Gastrocnemius medialis (tissue), 4 donors: ENCODE measurements around the gene MRPL23. TPM values are rescaled to one million over a fixed set of nuclear protein-coding genes. Genes with fewer than 3 reads are reported as not detected.

Source experiments
- ATAC-seq, 2 donors: fragments of 150-250 bp; one replicate each; pipeline ENCODE4 v1.9.1; 2016
- DNase-seq, 2 donors: peaks; one replicate each; pipeline ENCODE4 v3.0.0-alpha.2; 2019
- H3K27ac ChIP-seq, 4 donors: fragments of 200-600 bp; sonication (generic); 1 replicate in 1 of 4; 2 replicates in 3 of 4; pipeline ENCODE4 v1.5.1; 2016 to 2018; ENCODE audit warnings: mild to moderate bottlenecking in 2 of 4, moderate library complexity in 1 of 4
- H3K27me3 ChIP-seq, 3 donors: fragments of 200-600 bp; sonication (generic) in 2 of 3; 1 replicate in 1 of 3; 2 replicates in 2 of 3; pipeline versions ENCODE4 v1.5.1 to v1.6.0; 2016 to 2019; ENCODE audit warnings: mild to moderate bottlenecking in 1 of 3, moderate library complexity in 1 of 3
- H3K36me3 ChIP-seq, 2 donors: fragments of 200-600 bp; sonication (generic) in 1 of 2; one replicate each; pipeline ENCODE4 v1.5.1; 2017 to 2018
- H3K4me1 ChIP-seq, 2 donors: fragments of 200-600 bp; sonication (generic) in 1 of 2; one replicate each; pipeline ENCODE4 v1.5.1; 2016 to 2017; ENCODE audit warnings: mild to moderate bottlenecking in 2 of 2
- H3K4me3 ChIP-seq, 4 donors: fragments of 200-600 bp; sonication (generic) in 3 of 4; 1 replicate in 1 of 4; 2 replicates in 3 of 4; pipeline ENCODE4 v1.5.1; 2016 to 2019; ENCODE audit warnings: mild to moderate bottlenecking in 2 of 4
- H3K9me3 ChIP-seq, 3 donors: fragments of 200-600 bp; sonication (generic) in 2 of 3; 1 replicate in 1 of 3; 2 replicates in 2 of 3; pipeline ENCODE4 v1.5.1; 2016 to 2019
- POLR2A ChIP-seq, 2 donors: fragments of 450-650 bp; IDR thresholded peaks; one replicate each; pipeline ENCODE4 v1.6.1; 2017; ENCODE audit warnings: antibody characterized with exemption in 2 of 2, mild to moderate bottlenecking in 2 of 2, moderate library complexity in 2 of 2
- in situ Hi-C, 4 donors: fragments of 200-750 bp; cut with MboI; loops; one replicate each; pipeline versions ENCODE4 v1.15.0 to v1.8.0; 2017; ENCODE audit warnings: low sequenced_read_pairs in 4 of 4
- intact Hi-C: fragments of 100-400 bp; cut with DNase I; formaldehyde crosslinking; loops from one replicate; pipeline ENCODE4 v1.15.1; 2023; ENCODE audit warnings: low total_unique reads
- total RNA-seq, 4 donors: library from RNA; depleted of rRNA; stranded (reverse); fragments of >200 nt; gene quantifications; one replicate each; pipeline versions ENCODE4 v1.1.0 to v1.2.3, GENCODE V29; 2016
- TF ChIP-seq, protein P1 (sequence below), 5 experiments: fragments of 450-650 bp in 3 of 5; fragments of 200-600 bp in 2 of 5; sonication (generic) in 2 of 5; IDR thresholded peaks in 4 of 5; conservative IDR thresholded peaks in 1 of 5; 1 replicate in 4 of 5; 2 replicates in 1 of 5; pipeline ENCODE4 v1.5.1; 2016 to 2019; ENCODE audit warnings: antibody characterized with exemption in 5 of 5, mild to moderate bottlenecking in 3 of 5, moderate library complexity in 3 of 5

MRPL23 gene
- total RNA-seq, 4 donors from 2014 or later = 128 to 243 (median 187) TPM

DNA sequence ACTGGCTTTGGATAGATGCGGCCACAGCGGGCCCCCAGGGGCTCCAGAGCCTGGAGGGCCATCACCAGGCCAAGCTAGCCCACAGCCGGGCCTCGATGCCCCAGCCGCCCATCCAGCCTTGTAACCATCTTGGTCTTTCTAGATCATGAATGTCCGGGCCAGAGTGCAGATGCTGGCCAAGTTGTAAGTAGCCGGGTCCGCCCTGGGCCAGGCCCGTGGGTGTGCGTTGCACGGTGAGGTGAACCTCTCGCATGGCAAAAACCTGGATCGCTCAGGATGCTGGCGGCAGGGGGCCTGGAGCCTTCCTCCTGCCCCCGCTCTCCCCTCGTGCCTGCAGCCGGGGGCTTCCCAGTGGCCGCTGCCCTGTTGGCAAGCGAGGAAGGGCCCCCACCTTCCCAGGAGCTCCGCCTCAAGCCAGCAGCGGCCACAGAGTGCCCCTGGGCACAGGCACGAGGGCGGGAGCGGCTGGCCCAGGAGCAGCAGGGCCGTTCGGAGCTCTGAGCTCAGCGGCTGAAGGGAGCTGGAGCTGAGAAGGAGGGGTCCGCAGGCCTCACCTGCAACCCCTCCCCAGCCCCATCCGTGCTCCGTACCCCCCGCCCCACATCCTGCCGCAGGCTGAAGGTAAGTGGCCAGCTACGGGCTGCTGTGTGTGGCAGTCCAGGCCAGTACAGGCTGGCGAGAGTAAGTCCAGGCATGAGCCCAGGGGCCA lies 10.9 kb upstream of the MRPL23 start:
- Histone ChIP-seq H3K27me3 (no peaks in the 10 kb centered on the region), H3K9me3 (no peaks in the 10 kb centered on the region), H3K36me3 (peaks cover 0 to 11% of the 10 kb centered on the region in 2 donors), H3K4me1 (peaks cover 0 to 6% of the 10 kb centered on the region in 2 donors), H3K4me3 (no peak overlapping the region), H3K27ac (peak overlapping the region in 2 of 4 donors; percentile 67 to 78)
- DNase-seq (no peak), ATAC-seq (no peak)
- in situ Hi-C loops = no loop called here
- intact Hi-C loops = no loop called here
- no peak for TF ChIP-seq POLR2A (IDR thresholded peaks at IDR 0.05)
- TF ChIP-seq, protein P1, sequence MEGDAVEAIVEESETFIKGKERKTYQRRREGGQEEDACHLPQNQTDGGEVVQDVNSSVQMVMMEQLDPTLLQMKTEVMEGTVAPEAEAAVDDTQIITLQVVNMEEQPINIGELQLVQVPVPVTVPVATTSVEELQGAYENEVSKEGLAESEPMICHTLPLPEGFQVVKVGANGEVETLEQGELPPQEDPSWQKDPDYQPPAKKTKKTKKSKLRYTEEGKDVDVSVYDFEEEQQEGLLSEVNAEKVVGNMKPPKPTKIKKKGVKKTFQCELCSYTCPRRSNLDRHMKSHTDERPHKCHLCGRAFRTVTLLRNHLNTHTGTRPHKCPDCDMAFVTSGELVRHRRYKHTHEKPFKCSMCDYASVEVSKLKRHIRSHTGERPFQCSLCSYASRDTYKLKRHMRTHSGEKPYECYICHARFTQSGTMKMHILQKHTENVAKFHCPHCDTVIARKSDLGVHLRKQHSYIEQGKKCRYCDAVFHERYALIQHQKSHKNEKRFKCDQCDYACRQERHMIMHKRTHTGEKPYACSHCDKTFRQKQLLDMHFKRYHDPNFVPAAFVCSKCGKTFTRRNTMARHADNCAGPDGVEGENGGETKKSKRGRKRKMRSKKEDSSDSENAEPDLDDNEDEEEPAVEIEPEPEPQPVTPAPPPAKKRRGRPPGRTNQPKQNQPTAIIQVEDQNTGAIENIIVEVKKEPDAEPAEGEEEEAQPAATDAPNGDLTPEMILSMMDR (IDR thresholded peaks at IDR 0.05 in 4 of 5, conservative IDR thresholded peaks at IDR 0.05 in 1 of 5) = no peak

DNA sequence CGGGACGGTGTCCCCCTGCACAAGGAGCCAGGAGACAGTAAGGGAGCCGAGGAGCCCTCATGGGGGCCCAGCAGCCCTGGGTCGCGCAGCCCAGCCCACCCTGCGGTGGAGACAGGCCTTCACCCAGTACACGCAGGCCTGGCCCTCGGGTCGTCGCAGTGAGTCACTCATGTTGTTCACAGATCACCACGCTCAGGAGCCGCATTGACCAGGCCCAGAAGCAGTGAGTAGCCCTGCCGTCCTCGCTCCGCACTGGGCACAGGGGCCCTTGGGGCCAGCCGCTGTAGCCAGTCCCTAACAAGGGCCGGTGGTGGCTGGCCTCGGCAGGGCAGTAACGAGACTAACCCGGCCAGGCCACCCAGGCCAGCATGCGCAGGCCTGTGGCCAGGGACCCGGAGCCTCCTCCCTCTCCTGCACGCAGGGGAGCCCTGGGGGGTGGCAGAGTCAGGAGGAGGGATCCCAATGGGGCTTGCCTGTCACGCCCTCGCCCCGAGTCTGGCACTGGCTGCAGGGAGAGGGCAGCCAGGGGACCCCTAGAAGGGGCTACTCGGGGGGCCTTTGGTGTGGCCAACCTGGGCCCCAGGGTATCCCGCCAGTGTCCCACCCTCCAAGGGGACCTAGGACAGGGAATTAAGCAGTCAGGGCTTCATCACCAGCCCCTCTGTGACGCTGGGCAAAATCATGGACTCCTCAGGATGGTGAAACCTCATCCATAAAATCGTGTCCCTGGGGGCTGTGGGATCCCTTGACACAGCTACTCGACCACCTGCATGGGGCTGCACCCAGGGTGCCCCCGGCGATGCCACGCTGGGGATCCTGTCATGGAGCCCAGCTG lies 10.1 kb upstream of the MRPL23 start:
- TF ChIP-seq, protein P1 (IDR thresholded peaks at IDR 0.05 in 4 of 5, conservative IDR thresholded peaks at IDR 0.05 in 1 of 5) = no peak
- TF ChIP-seq POLR2A (IDR thresholded peaks at IDR 0.05) = no peak
- ATAC-seq (no peak), DNase-seq (peak; percentile 1 to 25)
- Histone ChIP-seq H3K9me3 (no peaks in the 10 kb centered on the region), H3K27ac (peak overlapping the region in 2 of 4 donors; percentile 67 to 78), H3K4me3 (no peak overlapping the region), H3K4me1 (peaks cover 0 to 2% of the 10 kb centered on the region in 2 donors), H3K27me3 (no peaks in the 10 kb centered on the region), H3K36me3 (peaks cover 0 to 11% of the 10 kb centered on the region in 2 donors)
- intact Hi-C loops = no loop called here
- in situ Hi-C loops = no loop called here

DNA sequence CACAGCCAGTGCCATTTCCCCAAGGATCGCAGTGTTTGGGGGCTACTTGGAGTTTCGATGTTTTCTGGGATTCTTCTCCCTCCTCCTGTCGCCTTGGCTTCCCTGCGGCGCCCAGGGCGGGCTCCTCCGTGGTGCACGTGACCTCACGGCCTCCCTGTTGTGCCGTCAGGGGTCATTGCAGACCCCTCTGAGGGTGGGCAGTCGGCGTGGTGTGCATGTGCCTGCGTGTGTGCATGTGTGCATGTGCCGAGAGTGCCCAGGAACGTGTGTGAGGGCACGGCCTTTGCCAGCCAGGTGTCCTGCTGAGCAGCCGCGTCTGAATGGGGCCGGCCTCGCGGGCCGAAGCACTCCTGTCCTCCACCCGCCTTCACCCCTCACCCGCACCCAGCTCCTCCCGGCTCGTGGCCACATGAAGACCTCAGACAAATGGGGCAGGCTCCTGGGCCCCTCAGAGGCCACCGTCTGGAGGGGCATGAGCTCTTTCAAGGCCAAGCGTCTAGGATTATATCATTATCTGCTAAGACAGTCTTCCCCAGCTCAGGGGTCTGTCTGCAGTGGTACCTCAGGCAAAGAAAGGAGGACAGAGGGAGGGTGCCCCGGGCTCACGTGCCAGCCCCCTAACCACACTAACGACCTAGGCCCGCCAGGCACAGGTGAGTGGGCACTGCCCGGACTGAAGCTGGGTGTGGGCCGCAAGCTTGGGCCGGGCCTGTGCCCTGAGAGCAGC lies 9.4 kb upstream of the MRPL23 start:
- ATAC-seq (peak in 1 of 2 donors; percentile 6), DNase-seq (peak; percentile 1 to 46)
- Histone ChIP-seq H3K9me3 (no peaks in the 10 kb centered on the region), H3K27me3 (no peaks in the 10 kb centered on the region), H3K4me1 (no peaks in the 10 kb centered on the region), H3K4me3 (no peak overlapping the region), H3K27ac (peak overlapping the region in 2 of 4 donors; percentile 67 to 78), H3K36me3 (peaks cover 0 to 11% of the 10 kb centered on the region in 2 donors)
- intact Hi-C loops (no loop called here), in situ Hi-C loops (no loop called here)
- TF ChIP-seq, protein P1 (IDR thresholded peaks at IDR 0.05 in 4 of 5, conservative IDR thresholded peaks at IDR 0.05 in 1 of 5) = no peak
- no peak for TF ChIP-seq POLR2A (IDR thresholded peaks at IDR 0.05)

DNA sequence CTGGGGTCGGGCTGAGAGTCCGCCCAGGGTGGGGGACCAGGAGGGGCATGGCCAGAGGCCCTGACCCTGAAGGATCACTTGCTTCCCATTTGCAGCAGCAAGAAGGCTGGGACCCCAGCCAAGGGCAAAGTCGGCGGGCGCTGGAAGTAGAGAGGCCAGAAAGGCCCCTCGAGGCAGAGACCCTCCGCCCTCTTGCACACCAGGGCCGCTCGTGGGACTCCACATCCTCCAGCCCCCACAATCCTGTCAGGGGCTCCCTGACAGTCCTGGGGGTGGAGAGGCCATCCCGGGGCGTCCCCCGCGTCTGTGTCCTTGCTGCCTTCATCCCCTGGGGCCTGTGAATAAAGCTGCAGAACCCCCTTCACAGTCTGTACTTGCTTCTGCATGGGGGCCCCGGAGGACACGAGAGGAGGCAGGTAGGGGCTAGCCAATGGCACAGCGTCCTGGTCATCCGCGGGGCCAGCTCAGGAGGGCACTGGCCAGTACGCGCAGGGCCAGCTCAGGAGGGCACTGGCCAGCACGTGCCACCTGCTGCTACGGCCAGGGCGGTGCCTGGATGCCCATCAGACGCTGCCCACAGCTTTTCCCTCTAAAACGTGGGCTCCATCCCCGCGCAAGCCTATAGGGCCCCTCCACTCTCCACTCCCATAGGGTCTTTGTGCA lies 8.7 kb upstream of the MRPL23 start:
- DNase-seq (peak; percentile 1 to 46), ATAC-seq (peak in 1 of 2 donors; percentile 34)
- in situ Hi-C loops (no loop called here), intact Hi-C loops (loop anchor here (1.0 kb wide), 1 partner anchor 23 kb away; no protein-coding TSS in a partner anchor)
- no peaks in the 10 kb centered on the region for H3K4me1 ChIP-seq
- no peaks in the 10 kb centered on the region for H3K9me3 ChIP-seq
- TF ChIP-seq, protein P1 (IDR thresholded peaks at IDR 0.05 in 4 of 5, conservative IDR thresholded peaks at IDR 0.05 in 1 of 5) = no peak
- TF ChIP-seq POLR2A (IDR thresholded peaks at IDR 0.05) = no peak
- H3K27me3 ChIP-seq = no peaks in the 10 kb centered on the region
- peak overlapping the region; percentile 64 to 78 (median 66) for H3K27ac ChIP-seq
- H3K36me3 ChIP-seq = peaks cover 0 to 11% of the 10 kb centered on the region in 2 donors
- no peak overlapping the region for H3K4me3 ChIP-seq
